Activated CD4-positive, alpha-beta T cell treated with anti-CD3 and anti-CD28 coated beads, Interleukin-2, amount 10 ng/mL, durations not matched to agents 24 days and 14 days (primary cell): ENCODE results near the gene CAPN15. TPM values are rescaled to one million over a fixed set of nuclear protein-coding genes. Genes with fewer than 3 reads are reported as not detected.
A peak's percentile ranks its signal among the peaks of the same experiment; 100 is the strongest.

Experiments used
- DNase-seq: peaks from one replicate; pipeline ENCODE4 v3.0.0; 2022
- H3K27ac Mint-ChIP-seq: one replicate; pipeline ENCODE4 v1.8.0; 2022; ENCODE audit warnings: mild to moderate bottlenecking, mixed read lengths
- H3K27me3 Mint-ChIP-seq: one replicate; pipeline ENCODE4 v1.8.0; 2022; ENCODE audit warnings: mixed read lengths
- H3K36me3 Mint-ChIP-seq: one replicate; pipeline ENCODE4 v1.8.0; 2022; ENCODE audit warnings: low read depth, mild to moderate bottlenecking, mixed read lengths
- H3K4me1 Mint-ChIP-seq: one replicate; pipeline ENCODE4 v1.8.0; 2021; ENCODE audit warnings: mixed read lengths
- H3K4me3 Mint-ChIP-seq: one replicate; pipeline ENCODE4 v1.8.0; 2022; ENCODE audit warnings: mild to moderate bottlenecking, moderate library complexity, mixed read lengths
- H3K9me3 Mint-ChIP-seq: one replicate; pipeline ENCODE4 v1.8.0; 2021; ENCODE audit warnings: mixed read lengths
- intact Hi-C: fragments of 100-400 bp; cut with micrococcal nuclease; formaldehyde crosslinking; loops from one replicate; pipeline ENCODE4 v1.15.1; 2023
- total RNA-seq: library from RNA; stranded (reverse); gene quantifications from 2 replicates; pipeline ENCODE4 v1.2.3, GENCODE V29; 2022

CAPN15 gene
- total RNA-seq, 1 donor from 2014 or later: 121 TPM

- H3K27ac Mint-ChIP-seq: no peak overlapping the region
These were observed 34.7 kb downstream of the CAPN15 start for GRCh38 chr16:561957-562938.

DNA sequence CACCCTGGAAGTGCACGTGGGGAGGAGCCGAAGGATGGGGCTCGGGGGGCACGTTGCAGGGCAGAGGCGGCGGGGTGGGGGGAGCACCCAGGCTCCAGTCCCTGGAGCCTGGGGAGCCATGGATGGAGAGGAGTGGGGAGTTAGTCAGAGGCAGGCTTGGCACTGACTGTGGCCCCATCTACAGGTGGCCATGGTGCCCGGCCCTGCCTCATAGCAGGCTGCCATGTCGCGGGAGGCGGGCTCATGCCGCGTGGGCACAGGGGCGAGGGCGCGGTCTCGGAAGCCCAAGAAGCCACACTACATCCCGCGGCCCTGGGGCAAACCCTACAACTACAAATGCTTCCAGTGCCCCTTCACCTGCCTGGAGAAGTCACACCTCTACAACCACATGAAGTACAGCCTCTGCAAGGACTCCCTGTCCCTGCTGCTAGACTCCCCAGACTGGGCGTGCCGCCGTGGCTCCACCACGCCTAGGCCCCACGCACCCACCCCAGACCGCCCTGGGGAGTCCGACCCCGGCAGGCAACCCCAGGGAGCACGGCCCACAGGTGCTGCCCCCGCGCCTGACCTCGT is 35.6 kb downstream of the CAPN15 start:
- no peak overlapping the region for H3K27ac Mint-ChIP-seq
- DNase-seq: no peak
- H3K9me3 Mint-ChIP-seq: no peaks in the 10 kb centered on the region
- H3K4me3 Mint-ChIP-seq: no peak overlapping the region
- peaks cover 7% of the 10 kb centered on the region for H3K4me1 Mint-ChIP-seq
- H3K27me3 Mint-ChIP-seq: peaks cover 10% of the 10 kb centered on the region
- no peaks in the 10 kb centered on the region for H3K36me3 Mint-ChIP-seq
- intact Hi-C loops: loop anchor here (10.0 kb wide), 2 partner anchors 52 to 102 kb away; partner anchors contain the start of gene RHOT2

More at GRCh38 chr16:561957-562938, 34.7 kb downstream of the CAPN15 start:
- no peaks in the 10 kb centered on the region for H3K36me3 Mint-ChIP-seq
- H3K4me3 Mint-ChIP-seq: no peak overlapping the region
- no peak for DNase-seq
- intact Hi-C loops: loop anchor here (10.0 kb wide), 2 partner anchors 53 to 103 kb away; partner anchors contain the start of gene RHOT2
- H3K27me3 Mint-ChIP-seq: peaks cover 10% of the 10 kb centered on the region
- peaks cover 7% of the 10 kb centered on the region for H3K4me1 Mint-ChIP-seq
- H3K9me3 Mint-ChIP-seq: no peaks in the 10 kb centered on the region

- intact Hi-C loops: loop anchor here (10.0 kb wide), 2 partner anchors 50 to 100 kb away; partner anchors contain the start of gene RHOT2
- Mint-ChIP-seq H3K27ac (no peak overlapping the region), H3K4me1 (peaks cover 12% of the 10 kb centered on the region), H3K9me3 (no peaks in the 10 kb centered on the region), H3K36me3 (no peaks in the 10 kb centered on the region), H3K27me3 (peaks cover 4% of the 10 kb centered on the region), H3K4me3 (no peak overlapping the region)
- no peak for DNase-seq
These were observed 37.3 kb downstream of the CAPN15 start for GRCh38 chr16:564690-565418.

DNA sequence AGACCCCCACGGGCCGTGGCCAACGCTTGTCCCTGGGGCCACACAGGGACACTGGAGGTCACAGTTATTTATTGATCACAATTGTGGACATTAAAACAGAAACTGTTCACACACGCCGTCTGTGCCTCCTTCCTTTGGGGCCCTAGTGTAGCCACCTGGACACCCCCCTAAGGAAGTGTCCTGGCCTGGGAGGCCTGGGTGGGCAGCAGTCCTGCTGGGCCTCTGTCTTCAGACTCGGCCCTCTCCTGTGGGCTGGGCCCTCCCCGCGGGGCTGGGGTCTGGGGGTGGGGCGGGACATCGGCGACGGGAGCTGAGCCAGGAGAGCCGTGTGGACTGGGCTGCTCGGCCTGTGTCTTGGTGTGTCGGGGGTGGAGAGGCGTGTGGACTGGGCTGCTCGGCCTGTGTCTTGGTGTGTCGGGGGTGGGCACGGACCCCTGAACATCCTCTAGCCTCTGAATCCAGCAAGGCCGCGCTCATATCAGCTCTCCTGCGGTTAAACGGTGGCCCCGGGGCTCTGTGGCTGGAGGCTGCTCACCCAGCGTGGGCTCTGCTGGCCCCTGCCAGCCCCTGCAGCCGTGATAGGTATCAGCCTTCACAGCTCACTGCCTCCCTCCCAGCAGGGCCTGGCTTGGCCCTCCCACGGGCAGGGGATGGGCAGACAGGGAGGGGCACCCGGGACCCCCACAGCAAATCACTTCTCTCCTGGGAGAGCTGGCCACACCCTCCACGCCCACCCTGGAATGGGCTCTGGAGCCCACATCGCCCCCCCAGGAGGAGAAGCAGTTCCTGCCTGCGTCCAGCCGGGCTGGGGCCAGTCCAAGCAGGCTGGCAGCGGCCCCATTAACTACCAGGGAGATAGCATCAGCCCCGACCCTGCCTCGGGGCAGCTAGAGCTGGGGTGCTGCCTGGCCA is 38.2 kb downstream of the CAPN15 start:
- peaks cover 4% of the 10 kb centered on the region for H3K27me3 Mint-ChIP-seq
- H3K36me3 Mint-ChIP-seq: no peaks in the 10 kb centered on the region
- no peak overlapping the region for H3K27ac Mint-ChIP-seq
- peaks cover 14% of the 10 kb centered on the region for H3K4me1 Mint-ChIP-seq
- H3K9me3 Mint-ChIP-seq: no peaks in the 10 kb centered on the region
- no peak for DNase-seq
- no peak overlapping the region for H3K4me3 Mint-ChIP-seq
- intact Hi-C loops: loop anchor here (2.0 to 10.0 kb wide), 3 partner anchors 39 to 99 kb away; partner anchors contain the start of genes CAPN15 and RHOT2

DNA sequence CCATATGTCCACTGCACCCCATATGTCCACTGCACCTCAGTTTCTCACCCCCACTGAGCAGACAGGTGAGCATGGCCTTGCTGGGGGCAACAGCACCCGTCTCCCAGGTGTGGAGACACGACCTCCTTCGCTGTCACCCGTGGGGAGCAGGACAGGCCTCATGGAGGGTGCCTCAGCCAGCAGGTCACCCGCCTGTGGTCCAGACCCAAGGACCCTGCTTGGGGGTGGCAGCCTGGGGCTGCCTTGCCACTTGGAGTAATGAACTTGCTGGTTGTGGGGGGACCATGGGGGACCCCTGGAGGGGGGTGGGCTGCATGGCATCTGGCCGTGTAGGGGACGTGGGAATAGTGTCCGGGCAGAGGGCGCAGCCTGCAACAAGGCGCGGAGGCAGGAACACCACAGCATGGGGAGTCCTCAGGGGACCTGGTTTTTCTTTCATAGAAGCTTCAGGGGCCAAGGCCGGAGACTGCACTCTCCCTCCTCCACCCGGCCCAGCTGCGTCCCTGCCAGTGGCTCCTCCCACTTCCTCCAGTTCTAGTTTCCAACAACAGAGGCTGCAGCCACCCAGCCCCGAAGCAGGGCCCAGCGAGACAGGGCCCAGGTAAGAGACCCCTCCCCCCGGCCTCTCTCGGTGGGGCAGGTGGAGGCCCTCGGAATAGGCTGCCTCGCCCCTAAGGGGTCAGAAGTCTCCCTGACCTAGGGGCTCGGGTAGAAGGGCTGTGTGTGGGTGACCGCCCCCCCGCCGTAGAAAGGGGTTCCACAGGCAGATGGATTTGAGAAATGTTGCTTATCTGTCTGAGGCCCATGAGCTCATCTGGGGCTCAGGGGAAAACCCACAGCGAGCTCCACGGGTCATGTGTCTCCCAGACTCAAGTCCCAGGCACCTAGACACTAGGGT is 39.2 kb downstream of the CAPN15 start, which contains the start of gene NHLRC4:
Gene NHLRC4 (plus strand): TSS at position 531 of the 898 bp plus-strand sequence. CDS start 1,043 bp downstream, outside the sequence.
- Mint-ChIP-seq H3K27ac (peak within 1 kb of the TSS; percentile 87), H3K9me3 (no peaks in the 10 kb centered on the region), H3K4me3 (peak within 1 kb of the TSS; percentile 79), H3K36me3 (no peaks in the 10 kb centered on the region), H3K27me3 (peaks cover 2% of the 10 kb centered on the region), H3K4me1 (peaks cover 24% of the 10 kb centered on the region)
- intact Hi-C loops: loop anchor here (2.0 to 10.0 kb wide), 3 partner anchors 40 to 98 kb away; partner anchors contain the start of genes CAPN15 and RHOT2
- peak; percentile 90 for DNase-seq

DNA sequence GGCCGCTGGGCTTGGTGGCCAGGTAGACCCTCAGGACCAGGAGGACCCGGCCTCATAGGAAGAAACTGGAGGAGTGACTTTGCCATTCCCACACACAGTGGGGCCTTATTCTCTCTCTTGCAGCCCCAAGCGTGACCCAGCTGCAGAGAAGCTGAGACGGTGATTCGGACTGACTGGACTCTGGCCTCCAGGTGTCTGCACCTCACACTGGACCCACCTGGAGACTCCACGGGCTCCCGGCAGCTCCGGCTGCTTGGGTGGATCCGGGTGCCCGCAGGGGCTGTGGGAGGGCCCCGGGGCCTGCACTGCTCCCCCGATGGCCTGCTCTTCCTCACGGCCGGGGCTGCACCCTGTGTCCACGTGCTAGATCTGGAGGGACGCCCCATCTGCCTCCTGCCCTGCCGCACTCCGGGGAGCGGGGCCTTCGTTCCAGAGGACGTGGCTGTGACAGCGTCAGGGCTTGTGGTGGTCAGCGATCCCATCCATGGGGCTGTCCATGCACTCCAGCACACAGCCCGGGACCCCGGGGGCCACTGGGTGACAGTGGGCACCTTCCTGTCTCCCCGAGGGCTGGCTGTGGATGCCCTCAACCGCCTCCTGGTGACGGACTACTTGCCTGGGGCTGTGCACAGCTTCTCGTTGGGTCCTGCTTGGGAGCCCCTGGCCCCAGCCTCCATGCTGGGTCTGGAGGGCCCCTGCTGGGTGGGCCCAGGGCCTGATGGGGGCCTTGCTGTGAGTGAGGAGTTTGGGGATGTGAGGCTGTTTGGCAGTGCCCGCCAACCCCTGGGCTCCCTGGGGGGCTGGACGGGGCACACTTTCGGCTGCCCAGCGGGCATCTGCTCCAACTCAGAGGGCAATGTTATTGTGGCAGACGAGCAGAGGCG is 40.1 kb downstream of the CAPN15 start:
- peak overlapping the region; percentile 87 for H3K27ac Mint-ChIP-seq
- no peaks in the 10 kb centered on the region for H3K27me3 Mint-ChIP-seq
- no peak for DNase-seq
- no peaks in the 10 kb centered on the region for H3K36me3 Mint-ChIP-seq
- H3K4me3 Mint-ChIP-seq: peak overlapping the region; percentile 79
- no peaks in the 10 kb centered on the region for H3K9me3 Mint-ChIP-seq
- intact Hi-C loops: loop anchor here (2.0 to 10.0 kb wide), 3 partner anchors 41 to 97 kb away; partner anchors contain the start of genes CAPN15 and RHOT2
- peaks cover 24% of the 10 kb centered on the region for H3K4me1 Mint-ChIP-seq

DNA sequence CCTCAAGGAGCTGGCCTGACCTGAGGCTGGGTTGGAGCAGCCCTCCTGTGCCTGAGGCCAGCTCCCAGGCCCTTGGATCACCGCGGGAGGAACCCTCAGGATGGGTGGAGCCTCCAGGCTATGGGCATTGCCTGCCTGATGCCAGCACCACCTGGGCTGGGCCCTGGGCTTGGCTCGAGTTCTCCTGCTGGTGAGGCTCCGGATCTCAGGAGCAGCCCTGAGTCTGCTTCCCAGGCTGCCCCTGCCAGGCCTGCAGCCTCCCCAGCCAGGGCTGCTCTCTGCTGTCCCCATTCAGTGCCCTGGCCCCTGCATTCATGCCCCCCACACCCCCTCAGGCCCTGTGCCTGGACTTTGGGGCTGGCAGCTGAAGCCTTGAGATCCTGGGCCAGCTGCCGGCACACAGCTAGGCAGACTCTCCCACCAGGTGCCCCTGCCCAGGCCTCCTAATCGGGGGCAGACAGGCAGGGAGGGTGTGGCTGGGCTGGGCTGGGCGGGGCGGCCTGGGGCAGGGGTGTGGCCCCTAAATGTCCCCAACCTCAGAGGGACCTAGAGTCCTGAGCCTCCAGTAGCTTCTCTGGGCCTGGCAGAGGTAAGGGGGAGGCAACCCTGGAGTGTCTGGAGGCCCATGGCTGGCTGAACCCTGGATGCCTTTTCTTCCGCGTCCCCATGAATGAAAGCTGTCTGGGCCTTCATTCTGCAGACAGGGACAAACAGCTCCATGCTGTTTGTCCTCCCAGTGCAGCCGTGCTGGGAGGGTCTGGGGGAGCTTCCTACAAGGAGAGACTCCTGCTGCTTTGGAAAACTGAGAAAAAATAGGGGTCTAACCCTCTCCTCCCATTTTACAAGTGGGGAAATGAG is 41.1 kb downstream of the CAPN15 start:
- Mint-ChIP-seq H3K4me1 (peaks cover 24% of the 10 kb centered on the region), H3K9me3 (no peaks in the 10 kb centered on the region), H3K36me3 (no peaks in the 10 kb centered on the region), H3K27me3 (no peaks in the 10 kb centered on the region), H3K27ac (peak overlapping the region; percentile 93), H3K4me3 (peak overlapping the region; percentile 89)
- DNase-seq: no peak
- intact Hi-C loops: loop anchor here (1.0 to 10.0 kb wide), 3 partner anchors 21 to 96 kb away; partner anchors contain the start of gene RHOT2

DNA sequence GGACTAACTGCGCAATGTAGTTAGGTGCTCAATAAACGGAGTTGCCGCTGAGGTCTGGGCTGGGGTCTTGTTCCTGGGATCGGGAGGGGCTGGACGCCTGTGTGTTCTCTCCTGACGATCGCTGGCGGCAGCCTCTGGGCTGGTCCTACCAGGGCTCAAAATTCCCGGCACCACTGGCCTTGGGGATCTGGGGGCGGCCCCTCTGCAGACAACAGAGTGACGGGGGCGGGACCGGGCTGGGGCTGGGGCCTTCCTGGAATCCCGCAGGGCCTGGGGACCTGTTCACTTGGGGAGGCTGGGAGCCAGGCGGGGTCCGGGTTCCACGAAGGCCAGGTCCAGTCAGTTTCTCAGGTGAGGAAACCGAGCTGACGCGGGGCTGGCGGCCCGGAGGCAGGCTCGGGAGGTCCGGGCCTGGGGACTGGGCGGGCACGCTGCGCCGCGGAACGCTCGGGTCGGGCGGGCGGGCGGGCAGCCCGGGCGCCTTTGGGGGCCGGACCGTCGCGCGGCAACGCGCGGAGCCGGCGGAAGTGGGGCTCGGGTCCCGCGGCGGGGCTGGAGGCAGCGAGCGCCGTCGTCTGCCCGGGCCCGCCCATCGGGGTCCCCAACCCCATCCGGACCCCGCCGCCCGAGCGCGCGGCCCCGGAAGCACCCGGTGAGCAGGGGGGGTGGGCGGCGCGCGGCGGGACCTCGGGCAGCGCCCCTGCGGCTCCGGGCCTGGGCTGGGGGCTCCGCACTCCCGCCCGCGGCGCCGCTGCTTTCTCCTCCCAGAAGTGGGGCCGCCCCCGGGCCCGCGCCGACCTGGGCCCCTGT is 42.1 kb downstream of the CAPN15 start, which contains the start of gene PIGQ:
Gene PIGQ (plus strand): TSS at position 524 of the 810 bp plus-strand sequence. CDS start 4,107 bp downstream, outside the sequence.
- Mint-ChIP-seq H3K27me3 (no peaks in the 10 kb centered on the region), H3K4me3 (peak within 1 kb of the TSS; percentile 89), H3K27ac (peak within 1 kb of the TSS; percentile 93), H3K9me3 (no peaks in the 10 kb centered on the region), H3K36me3 (no peaks in the 10 kb centered on the region), H3K4me1 (peaks cover 24% of the 10 kb centered on the region)
- peak; percentile 91 for DNase-seq
- intact Hi-C loops: loop anchor here (1.0 to 10.0 kb wide), 3 partner anchors 20 to 95 kb away; partner anchors contain the start of gene RHOT2

DNA sequence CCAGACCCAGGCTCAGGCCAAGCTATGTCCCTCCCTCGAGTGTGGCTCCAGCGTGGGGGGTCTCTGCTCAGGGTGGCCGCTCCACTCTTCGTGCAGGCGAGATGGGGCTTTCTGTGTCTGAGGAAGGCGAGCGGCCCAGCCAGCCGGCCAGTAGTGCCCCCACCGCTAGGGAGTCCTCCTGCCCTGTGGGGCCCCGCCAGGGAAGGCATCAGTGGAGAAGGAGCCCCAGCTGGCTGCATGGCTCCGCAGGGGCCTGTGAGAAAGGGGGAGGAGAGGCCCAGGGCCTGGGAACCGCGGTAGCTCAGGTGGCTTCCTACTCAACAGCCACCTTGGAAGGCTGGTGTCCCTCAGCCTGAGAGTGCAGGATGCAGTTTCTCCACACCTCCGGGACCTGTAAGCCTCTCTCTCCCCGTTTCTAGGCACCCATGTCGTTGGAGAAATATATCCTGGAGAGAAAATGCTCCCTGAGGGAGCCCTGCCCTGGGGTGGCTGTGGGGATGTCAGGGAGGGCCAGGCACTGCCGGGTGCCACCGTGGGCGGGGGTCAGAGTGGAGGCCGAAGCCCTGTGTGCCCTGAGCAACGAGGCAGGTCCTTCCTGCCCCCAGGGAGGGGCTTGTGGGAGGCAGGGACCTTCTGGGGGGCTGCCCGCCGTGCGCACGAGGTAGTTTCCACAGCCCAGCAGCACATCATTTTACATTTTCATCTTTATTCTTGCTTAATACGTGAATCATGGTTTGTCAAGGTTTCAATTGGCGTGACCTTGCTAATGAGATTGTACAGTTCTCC is 45.5 kb downstream of the CAPN15 start:
- no peak for DNase-seq
- Mint-ChIP-seq H3K27ac (no peak overlapping the region), H3K27me3 (no peaks in the 10 kb centered on the region), H3K4me1 (peaks cover 18% of the 10 kb centered on the region), H3K9me3 (no peaks in the 10 kb centered on the region), H3K4me3 (no peak overlapping the region), H3K36me3 (no peaks in the 10 kb centered on the region)
- intact Hi-C loops: no loop called here
